IPS-NIHi11 (cell line): ENCODE results near the gene CIC.

ENCODE experiments used
- DNase-seq: peaks from one replicate; pipeline ENCODE4 v3.0.0; 2012; ENCODE audit warnings: mixed read lengths, low spot score

CIC gene

GRCh38 chr19:42268704-42269477 is at the start of gene CIC:
Gene CIC (plus strand): TSS chr19:42269252. CDS start chr19:42271784, 2,532 bp downstream.
- DNase-seq, result peak; percentile 96

DNA sequence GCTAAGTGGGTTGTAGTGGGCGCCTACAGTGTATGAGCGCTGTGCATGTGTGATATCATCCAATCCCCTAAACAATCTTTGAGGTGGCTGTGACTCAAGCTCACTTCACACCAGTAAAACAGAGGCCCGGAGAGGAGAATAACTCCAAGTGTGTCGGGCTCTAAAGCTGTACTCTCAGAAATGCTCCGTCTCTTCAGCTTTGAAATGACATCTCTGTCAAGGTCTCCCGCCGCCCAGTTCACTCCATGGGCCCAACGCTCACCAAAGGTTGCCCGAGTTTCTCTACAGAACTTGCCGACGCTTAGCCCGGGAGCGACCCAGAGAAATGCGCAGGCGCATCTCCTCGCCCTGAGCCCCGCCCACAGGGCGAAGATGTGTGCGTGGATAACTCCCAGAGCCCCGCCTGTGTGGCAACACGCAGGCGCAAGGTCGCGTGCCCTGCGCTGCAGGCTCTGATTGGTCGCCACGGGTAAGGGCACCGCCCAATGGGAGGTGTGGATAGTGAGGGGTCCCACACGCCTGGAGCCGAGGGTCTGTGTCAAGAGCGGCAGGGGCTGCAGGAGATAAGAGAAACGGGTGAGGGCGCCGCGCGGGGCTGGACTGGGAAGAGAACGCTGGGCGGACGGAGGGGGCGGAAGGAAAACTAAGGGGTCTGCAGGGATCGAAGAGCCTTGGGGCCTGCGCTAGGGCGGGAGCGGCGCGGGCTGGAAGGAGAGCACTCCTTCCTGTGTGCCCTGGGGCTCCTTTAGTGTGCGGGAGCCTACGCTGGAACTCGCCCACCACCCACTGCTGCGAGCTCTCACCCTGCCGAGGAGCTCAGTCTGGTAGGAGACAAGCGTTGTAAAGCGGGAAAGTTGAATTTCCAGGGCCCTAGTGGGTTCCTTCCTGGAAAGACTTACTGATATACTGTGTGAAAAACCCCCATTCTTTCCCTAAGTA is 49.0 kb upstream of the CIC start, which contains the start of gene ZNF526:
ZNF526 (plus strand) TSS at position 501 of the 939 bp plus-strand sequence. CDS start 4,092 bp downstream, outside the sequence.
- DNase-seq, result peak; percentile 98

GRCh38 chr19:42220751-42221097 is 48.3 kb upstream of the CIC start:
- DNase-seq, result no peak

- no peak for DNase-seq
Measured at GRCh38 chr19:42224940-42225717, 43.9 kb upstream of the CIC start.

- no peak for DNase-seq
Measured at GRCh38 chr19:42225718-42226292, 43.2 kb upstream of the CIC start.

DNA sequence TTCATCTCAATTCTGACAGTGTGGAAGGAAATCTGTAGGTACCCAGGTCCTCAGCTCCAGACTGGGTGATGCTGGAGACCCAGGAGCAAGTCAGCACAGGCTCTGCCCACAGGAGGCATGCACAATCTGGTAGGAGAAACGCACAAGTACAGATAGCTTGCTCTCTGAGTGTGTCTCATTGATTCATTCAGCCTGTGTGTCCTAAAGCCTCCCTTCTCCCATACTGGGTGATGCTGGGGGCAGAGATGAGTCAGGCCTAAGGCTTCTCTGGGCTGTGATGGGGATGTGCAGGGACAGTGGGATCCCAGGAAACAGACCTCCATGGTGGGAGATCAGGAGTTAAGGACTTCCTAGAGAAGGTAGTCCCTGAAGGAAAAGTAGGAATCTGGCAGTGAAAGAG is 42.2 kb upstream of the CIC start:
- DNase-seq, result no peak

GRCh38 chr19:42228641-42229040 is 40.4 kb upstream of the CIC start:
- DNase-seq, result no peak

- DNase-seq, result no peak
Measured at GRCh38 chr19:42229301-42229854, 39.7 kb upstream of the CIC start.

- DNase-seq, result no peak
Measured at GRCh38 chr19:42229855-42230351, 39.1 kb upstream of the CIC start.

- no peak for DNase-seq
Measured at GRCh38 chr19:42230571-42230970, 38.5 kb upstream of the CIC start.

GRCh38 chr19:42232435-42232834 is 36.6 kb upstream of the CIC start:
- no peak for DNase-seq

DNA sequence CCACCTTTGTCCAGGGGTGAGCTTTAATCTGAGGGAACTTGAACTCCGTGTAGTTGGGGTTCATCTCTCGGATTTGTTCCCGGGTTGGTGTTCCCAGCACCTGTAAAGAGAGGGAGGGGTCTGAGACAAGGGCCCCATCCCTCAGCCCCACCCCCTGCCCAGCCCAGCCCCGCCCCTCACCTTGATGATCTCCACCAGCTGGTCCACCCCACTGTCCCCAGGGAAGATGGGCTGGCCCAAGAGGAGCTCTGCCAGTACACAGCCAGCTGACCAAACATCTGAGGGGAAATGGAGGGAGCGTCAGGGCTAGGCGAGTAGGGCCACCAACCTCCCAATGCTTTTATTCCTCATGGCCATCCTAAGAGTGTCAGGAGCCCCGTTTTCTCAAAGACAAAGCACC is 35.9 kb upstream of the CIC start:
- no peak for DNase-seq

DNA sequence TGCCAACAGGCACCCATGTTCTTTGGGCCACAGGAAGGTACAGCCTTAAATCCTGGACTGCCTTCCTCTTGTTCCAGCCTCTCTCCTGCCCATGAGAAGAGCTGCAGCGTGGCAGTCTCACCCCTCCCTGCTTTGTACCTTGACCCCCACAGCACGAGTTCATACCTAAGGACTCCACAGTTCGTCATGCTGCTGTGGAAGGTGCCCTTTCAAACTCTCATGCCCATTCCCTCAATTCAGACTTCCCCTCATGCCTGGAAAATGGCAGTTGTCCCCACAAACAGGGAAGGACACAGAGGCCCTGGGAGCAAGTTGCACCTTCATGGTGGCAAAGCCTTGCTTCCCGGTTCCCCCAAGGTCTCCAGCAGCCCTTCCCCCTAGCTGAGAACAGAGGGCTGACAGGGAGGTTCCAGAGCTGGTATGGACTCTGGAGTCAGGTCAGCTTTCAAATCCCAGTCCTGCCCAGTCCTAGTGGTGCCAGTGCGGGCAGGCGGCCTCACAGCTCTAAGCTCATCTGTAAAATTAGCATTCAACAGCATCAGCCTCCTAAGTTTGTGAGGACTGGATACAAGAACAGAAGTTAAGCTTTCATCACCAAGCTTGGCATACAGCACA is 35.3 kb upstream of the CIC start:
- DNase-seq, result no peak

GRCh38 chr19:42234364-42234763 is 34.7 kb upstream of the CIC start:
- no peak for DNase-seq

- DNase-seq, result no peak
Measured at GRCh38 chr19:42235181-42235580, 33.9 kb upstream of the CIC start.

GRCh38 chr19:42239544-42240220 is 29.4 kb upstream of the CIC start:
- no peak for DNase-seq

- DNase-seq, result no peak
Measured at GRCh38 chr19:42241279-42241678, 27.8 kb upstream of the CIC start.

GRCh38 chr19:42242069-42242511 is 27.0 kb upstream of the CIC start:
- DNase-seq, result no peak

DNA sequence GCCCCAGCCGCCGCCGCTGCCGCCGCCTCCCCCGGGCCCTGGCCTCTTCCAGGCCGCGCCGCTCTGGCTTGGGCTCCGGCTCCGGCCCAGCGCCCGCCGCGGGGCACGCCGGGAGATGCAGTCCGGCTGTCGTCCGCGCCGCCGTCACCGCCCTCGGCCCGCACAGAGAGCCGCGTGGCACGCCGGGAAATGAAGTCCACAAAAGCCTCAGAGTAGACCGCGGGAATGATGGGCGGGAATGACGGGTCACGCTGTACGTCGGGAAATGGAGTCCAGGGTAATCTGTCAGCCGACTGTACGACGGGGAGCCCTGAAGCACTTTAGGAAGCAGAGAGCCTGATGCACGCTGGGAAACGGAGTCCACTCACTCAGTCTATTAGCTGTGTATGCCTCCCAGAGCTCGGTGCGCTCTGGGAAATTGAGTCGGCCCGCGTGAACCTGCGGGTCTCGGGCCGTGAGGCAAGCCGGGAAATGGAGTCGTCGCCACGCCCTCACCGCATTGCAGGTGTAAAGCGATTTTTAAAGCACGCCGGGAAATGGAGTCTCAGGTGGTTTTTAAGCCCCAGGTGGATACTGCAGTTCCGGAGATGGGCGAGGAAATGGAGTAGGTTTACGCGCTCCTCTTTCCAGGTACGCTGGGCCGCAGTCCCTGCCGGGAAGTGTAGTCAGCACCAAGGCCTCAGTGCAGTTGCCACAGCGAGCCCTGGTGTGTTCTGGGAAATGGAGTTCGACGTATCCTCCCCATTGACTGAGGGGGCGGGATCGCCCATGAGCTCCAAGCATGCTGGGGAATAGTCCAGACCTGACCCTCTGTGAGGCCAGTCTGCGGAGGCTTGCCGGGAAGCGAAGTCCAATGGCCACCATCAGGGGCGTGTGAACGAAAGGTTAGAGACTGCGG is 26.3 kb upstream of the CIC start, which contains the start of gene GSK3A:
GSK3A (minus strand) TSS at position 91 of the 898 bp plus-strand sequence. CDS start 137 bp downstream, outside the sequence.
- DNase-seq, result peak; percentile 93
